ENCODE measurements around the gene SEMA4B.
"Not testable (repeated sequence)": the region's sequence is repeated elsewhere in the genome, so short reads cannot be mapped to it uniquely, and the experiment has no call there.

SEMA4B gene

GRCh38 chr15:90243943-90244639, 43.0 kb downstream of the SEMA4B start:
- in situ Hi-C loops (cut with MboI; ENCODE audit: low sequenced_read_pairs): no loop called here

DNA sequence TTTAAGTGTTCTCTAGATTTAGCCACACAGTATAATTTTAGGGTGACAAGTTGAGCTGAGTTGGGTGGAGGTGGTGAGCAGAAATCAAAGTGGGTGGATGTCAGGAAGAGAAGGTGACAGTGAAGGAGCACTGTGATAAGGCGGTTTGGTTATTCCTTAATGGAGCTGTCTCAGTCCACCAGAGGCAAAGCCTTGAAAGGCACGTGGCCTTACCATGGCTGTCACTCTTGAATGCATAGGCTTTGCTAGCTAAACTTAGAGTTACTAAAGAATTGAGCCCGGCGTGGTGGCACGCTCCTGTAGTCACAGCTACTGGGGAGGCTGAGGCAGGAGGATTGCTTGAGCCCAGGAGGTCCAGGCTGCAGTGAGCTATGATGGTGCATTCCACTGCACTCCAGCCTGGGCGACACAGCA, 47.7 kb downstream of the SEMA4B start:
- in situ Hi-C loops (cut with MboI; ENCODE audit: low sequenced_read_pairs): no loop called here

DNA sequence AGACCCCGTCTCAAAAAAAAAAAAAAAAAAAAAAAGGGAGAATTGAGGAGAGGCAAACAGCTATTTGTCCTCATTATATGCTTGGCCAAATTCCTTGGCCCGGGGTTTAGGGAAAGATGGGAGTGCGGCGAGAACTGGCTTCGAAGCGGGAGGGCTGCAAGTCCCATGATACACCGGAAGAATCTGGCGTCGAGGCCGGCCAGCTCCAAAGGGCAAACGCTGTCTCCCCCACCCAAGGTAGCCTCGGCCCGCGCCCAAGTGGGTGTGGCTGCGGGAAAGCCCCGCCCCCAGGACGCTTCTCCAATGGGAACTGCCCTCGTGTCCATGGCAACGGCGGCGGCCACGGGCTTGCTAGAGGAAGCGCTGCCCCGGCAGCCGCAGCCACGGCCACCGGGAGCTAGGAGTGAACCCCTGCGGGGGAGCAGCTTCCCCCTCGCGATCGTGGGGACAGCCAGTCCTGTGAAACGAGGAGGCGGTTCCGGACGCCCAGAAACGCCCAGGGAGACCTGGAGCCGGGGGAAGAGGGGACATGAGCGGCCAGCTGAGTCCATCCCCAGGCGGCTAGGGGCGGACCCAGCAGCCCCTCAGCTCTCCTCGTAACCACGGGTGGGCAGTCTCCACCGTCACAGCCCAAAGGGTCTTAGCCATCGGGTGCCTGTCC, 48.2 kb downstream of the SEMA4B start, which contains the start of gene TTLL13:
TTLL13 (plus strand) TSS at position 354 of the 661 bp plus-strand sequence. CDS start 1,075 bp downstream, outside the sequence.
- in situ Hi-C loops (cut with MboI; ENCODE audit: low sequenced_read_pairs): no loop called here

GRCh38 chr15:90257776-90258175, 56.6 kb downstream of the SEMA4B start:
- in situ Hi-C loops (cut with MboI; ENCODE audit: low sequenced_read_pairs): no loop called here

DNA sequence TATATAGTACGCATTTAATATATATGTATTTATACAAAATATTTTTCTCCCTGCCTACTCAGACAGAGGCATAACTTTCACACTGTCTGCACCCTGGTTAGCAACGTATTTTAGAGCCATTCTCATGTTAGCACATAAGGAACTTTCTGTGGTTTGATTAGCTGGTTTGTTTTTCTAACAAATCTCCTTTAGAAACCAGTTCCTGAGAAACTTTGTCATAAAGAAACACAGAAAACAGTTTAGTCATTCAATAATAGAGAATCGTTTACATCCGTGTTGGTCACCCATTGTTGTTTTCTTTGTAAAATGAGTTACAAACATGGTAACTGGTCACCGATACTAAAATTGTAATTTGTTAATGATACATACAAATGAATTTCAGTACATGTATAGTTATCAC, 58.4 kb downstream of the SEMA4B start:
- in situ Hi-C loops (cut with MboI; ENCODE audit: low sequenced_read_pairs): no loop called here

- in situ Hi-C loops (cut with MboI; ENCODE audit: low sequenced_read_pairs): not testable (repeated sequence)
Observed at GRCh38 chr15:90260731-90261130, 59.6 kb downstream of the SEMA4B start.

DNA sequence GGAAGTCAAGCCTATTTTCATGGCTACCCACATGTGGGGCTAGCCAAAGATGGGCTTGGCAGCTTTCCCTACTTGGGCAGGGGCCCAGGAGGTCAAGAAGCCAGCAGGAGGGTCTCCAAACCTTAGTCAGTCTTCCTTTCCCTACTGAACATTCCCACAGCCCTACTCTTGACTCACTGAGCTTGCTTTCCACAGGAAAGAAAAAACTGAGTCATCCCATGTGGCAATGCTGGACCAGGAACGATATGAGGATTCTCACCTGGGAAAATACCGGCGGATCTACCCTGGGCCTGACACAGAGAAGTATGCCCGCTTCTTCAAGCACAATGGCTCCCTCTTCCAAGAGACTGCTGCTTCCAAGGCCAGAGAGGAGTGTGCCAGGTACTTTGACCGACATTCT, 60.7 kb downstream of the SEMA4B start:
- in situ Hi-C loops (cut with MboI; ENCODE audit: low sequenced_read_pairs): no loop called here

DNA sequence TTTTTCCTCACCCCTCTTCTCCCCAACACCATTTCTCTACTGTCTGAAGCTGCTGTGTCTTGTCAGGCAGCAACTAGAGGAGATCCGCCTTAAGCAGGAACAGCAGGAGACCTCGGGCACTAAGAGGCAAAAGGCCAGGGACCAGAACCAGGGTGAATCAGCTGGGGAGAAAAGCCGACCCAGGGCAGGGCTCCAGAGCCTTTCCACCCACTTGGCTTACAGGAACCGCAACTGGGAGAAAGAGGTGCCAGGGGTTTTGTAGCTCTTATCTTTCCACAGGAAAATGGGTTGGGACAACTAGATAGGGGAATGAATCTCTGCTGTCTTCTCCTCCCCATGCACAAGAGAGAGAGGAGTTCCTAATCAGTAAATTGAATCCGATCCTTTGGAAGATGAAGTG, 61.3 kb downstream of the SEMA4B start:
- in situ Hi-C loops (cut with MboI; ENCODE audit: low sequenced_read_pairs): no loop called here

DNA sequence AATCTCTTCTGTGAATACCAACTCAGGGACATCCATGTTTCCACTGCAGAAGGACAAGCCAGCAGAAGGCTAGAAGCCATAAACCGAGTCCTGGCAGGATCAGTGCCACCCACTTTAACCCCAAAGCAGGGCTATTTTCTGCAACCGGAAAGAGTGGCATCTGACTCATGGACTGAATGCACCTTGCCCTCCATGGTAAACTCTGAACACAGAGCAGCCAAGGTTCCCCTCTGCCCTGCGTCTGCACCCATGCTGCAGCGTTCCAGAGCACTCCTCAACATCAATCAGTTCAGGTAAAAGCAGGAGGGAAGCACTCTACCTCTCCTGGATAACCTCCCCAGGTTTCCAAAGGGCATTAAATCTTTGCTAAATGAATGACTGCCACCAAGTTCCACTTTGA, 63.5 kb downstream of the SEMA4B start:
- in situ Hi-C loops (cut with MboI; ENCODE audit: low sequenced_read_pairs): no loop called here

GRCh38 chr15:90265271-90266060, 64.3 kb downstream of the SEMA4B start, which contains the start of gene NGRN:
Gene NGRN, plus strand, starts transcription at chr15:90265672. Its CDS starts 41 bp downstream, at chr15:90265713.
- in situ Hi-C loops (cut with MboI; ENCODE audit: low sequenced_read_pairs): no loop called here

DNA sequence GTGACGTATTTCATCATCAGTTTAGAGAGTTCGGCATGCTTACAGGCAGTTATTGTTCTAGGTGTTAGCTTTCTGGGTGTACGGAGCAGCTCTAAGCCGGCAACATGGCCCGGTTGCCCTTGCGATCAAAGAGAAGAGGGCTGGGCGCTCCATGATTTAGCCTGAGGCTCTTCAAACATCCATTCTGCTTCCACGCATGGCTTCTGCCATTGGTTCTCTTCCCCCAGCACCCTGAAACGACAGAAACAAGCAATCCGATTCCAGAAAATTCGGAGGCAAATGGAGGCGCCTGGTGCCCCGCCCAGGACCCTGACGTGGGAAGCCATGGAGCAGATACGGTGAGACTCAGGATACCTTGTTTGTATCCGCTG, 64.9 kb downstream of the SEMA4B start:
- in situ Hi-C loops (cut with MboI; ENCODE audit: low sequenced_read_pairs): no loop called here

- in situ Hi-C loops (cut with MboI; ENCODE audit: low sequenced_read_pairs): no loop called here
Observed at GRCh38 chr15:90266485-90266884, 65.4 kb downstream of the SEMA4B start.

DNA sequence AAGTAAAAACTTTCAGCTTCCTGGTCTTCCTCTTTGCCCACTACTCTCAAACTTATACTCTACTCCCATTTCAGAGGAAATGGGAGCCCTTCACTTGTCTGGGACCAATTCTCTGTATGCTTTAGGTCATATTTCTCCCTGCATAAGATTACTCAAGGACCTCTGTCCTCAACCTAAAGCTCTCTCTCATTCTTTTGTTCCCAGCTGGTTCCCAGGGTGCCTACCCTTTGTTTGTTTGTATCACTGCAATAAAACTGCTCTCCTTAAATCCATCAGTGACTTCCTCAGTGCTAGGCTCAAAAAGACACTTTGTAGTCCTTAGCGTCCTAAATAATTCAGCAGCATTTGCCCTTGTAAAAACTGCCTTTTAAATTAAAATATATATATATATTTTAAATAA, 67.3 kb downstream of the SEMA4B start:
- in situ Hi-C loops (cut with MboI; ENCODE audit: low sequenced_read_pairs): no loop called here

GRCh38 chr15:90270502-90271150, 69.5 kb downstream of the SEMA4B start:
- in situ Hi-C loops (cut with MboI; ENCODE audit: low sequenced_read_pairs): no loop called here

DNA sequence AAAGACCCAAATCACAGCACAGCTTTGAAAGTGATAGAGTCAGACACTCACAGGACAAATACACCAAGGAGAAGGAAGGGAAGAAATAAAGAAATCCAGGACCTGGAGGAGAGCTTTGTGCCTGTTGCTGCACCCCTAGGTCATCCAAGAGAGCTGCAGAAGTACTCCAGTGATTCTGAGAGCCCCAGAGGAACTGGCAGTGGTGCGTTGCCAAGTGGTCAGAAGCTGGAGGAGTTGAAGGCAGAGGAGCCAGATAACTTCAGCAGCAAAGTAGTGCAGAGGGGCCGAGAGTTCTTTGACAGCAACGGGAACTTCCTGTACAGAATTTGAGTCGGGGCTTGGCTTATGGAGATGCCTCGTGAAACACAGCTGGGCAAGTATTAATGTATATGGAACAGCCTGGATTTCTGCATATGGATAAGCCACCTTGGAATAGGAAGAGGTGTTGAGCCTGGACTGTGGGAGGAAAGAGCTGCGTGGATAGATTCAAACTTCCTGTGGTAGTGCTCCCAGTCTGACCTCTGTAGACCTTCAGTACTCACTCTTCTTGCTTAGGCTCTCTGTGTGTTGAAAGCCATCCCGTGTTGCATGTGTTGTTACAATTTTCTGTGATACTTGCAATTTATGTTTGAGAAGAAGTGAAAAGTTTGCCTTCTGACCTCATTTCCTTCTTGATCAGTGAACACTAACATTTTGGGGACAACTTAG, 70.5 kb downstream of the SEMA4B start:
- in situ Hi-C loops (cut with MboI; ENCODE audit: low sequenced_read_pairs): no loop called here

- in situ Hi-C loops (cut with MboI; ENCODE audit: low sequenced_read_pairs): not testable (repeated sequence)
Observed at GRCh38 chr15:90278467-90278866, 77.3 kb downstream of the SEMA4B start.
